Common myeloid progenitor, CD34-positive (primary cell): Measurements from ENCODE around the gene TNRC18.
A peak's percentile ranks its signal among the peaks of the same experiment; 100 is the strongest.

Source experiments
- CTCF ChIA-PET: fragments of 350-600 bp; sonication (Branson Sonifier 250); formaldehyde crosslinking; loops from one replicate; lab custom pipeline; 2021; ENCODE audit warnings: antibody characterized with exemption; lab: Charles Lee
- POLR2A ChIA-PET: fragments of 350-600 bp; sonication (Branson Sonifier 250); formaldehyde crosslinking; loops from one replicate; lab custom pipeline; 2021; ENCODE audit warnings: antibody characterized with exemption; lab: Charles Lee
- DNase-seq, 3 donors: peaks; one replicate each; pipeline versions ENCODE4 v3.0.0 to v3.0.0-alpha.2; 2013
- H3K27ac ChIP-seq, 2 experiments: 1 replicate in 1 of 2; 2 replicates in 1 of 2; pipeline ENCODE4 v1.7.0; 2013; ENCODE audit warnings: inconsistent platforms in 2 of 2, low read length in 2 of 2, mild to moderate bottlenecking in 2 of 2, low read depth in 1 of 2, moderate library complexity in 1 of 2; ENCODE audit not compliant: severe bottlenecking in 2 of 2, insufficient read depth in 1 of 2, poor library complexity in 1 of 2
- H3K27me3 ChIP-seq, 5 experiments: replicated peaks in 2 of 5; 1 replicate in 3 of 5; 2 replicates in 2 of 5; pipeline versions ENCODE4 v1.6.1 to v1.7.0; 2013; ENCODE audit warnings: low read length in 4 of 5, mild to moderate bottlenecking in 2 of 5, moderate library complexity in 2 of 5, inconsistent platforms in 1 of 5; ENCODE audit not compliant: insufficient read depth in 5 of 5, control insufficient read depth in 4 of 5
- H3K36me3 ChIP-seq, 4 experiments: 1 replicate in 2 of 4; 2 replicates in 2 of 4; pipeline versions ENCODE4 v1.6.1 to v1.7.0; 2013; ENCODE audit warnings: low read length in 3 of 4, control low read depth in 1 of 4, mild to moderate bottlenecking in 1 of 4; ENCODE audit not compliant: control insufficient read depth in 4 of 4, insufficient read depth in 4 of 4
- H3K4me1 ChIP-seq, 4 experiments: 1 replicate in 3 of 4; 2 replicates in 1 of 4; pipeline versions ENCODE4 v1.6.1 to v1.7.1; 2013; ENCODE audit warnings: low read length in 3 of 4, mild to moderate bottlenecking in 3 of 4, control low read depth in 1 of 4, inconsistent platforms in 1 of 4, moderate library complexity in 1 of 4; ENCODE audit not compliant: control insufficient read depth in 4 of 4, insufficient read depth in 4 of 4; ENCODE audit errors: control extremely low read depth in 1 of 4
- H3K4me3 ChIP-seq, 7 experiments: 1 replicate in 4 of 7; 2 replicates in 3 of 7; pipeline versions ENCODE4 v1.5.1 to v1.7.0; 2013; ENCODE audit warnings: mild to moderate bottlenecking in 7 of 7, low read length in 6 of 7, moderate library complexity in 6 of 7, inconsistent platforms in 2 of 7, low read depth in 2 of 7, control low read depth in 1 of 7; ENCODE audit not compliant: insufficient read depth in 4 of 7, control insufficient read depth in 1 of 7; ENCODE audit errors: extremely low read depth in 1 of 7
- H3K9me3 ChIP-seq, 5 experiments: 1 replicate in 4 of 5; 2 replicates in 1 of 5; pipeline versions ENCODE4 v1.6.1 to v1.7.1; 2013; ENCODE audit warnings: low read length in 4 of 5, mild to moderate bottlenecking in 2 of 5, inconsistent platforms in 1 of 5, low read depth in 1 of 5, moderate library complexity in 1 of 5; ENCODE audit not compliant: control insufficient read depth in 4 of 5, insufficient read depth in 2 of 5; ENCODE audit errors: control extremely low read depth in 1 of 5
- WGBS: methylation state at CpG from one replicate; pipeline ENCODE4 v1.1.5; 2013; ENCODE audit not compliant: insufficient coverage; 5-methylcytosine and 5-hydroxymethylcytosine counted together

The TNRC18 gene

GRCh38 chr7:5397736-5398135 is 25.9 kb downstream of the TNRC18 start:
- Histone ChIP-seq H3K27ac (peak overlapping the region; percentile 61 to 98), H3K27me3 (no peaks in the 10 kb centered on the region), H3K4me3 (peak overlapping the region in 1 of 7 experiments; percentile 28), H3K36me3 (peaks cover 2 to 38% (median 28%) of the 10 kb centered on the region in 4 experiments), H3K9me3 (no peaks in the 10 kb centered on the region), H3K4me1 (peaks cover 0 to 47% (median 42%) of the 10 kb centered on the region in 4 experiments)
- peak in 2 of 3 donors; percentile 55 to 56 for DNase-seq
- POLR2A ChIA-PET: interaction anchor here (1.5 to 1.7 kb wide), 4 partner anchors 15 to 60 kb away, joined by 3 to 19 read pairs (median 8); partner anchors contain the start of gene TNRC18
- CTCF ChIA-PET: interaction anchor here (0.7 to 4.9 kb wide), 6 partner anchors 11 to 79 kb away, joined by 3 to 34 read pairs (median 14); no protein-coding TSS in a partner anchor
- WGBS: 58% methylated on average over 4 of the region's 7 CpGs

GRCh38 chr7:5396999-5397663 is 26.5 kb downstream of the TNRC18 start:
- Histone ChIP-seq H3K4me1 (peaks cover 0 to 47% (median 42%) of the 10 kb centered on the region in 4 experiments), H3K27me3 (no peaks in the 10 kb centered on the region), H3K4me3 (peak overlapping the region in 6 of 7 experiments; percentile 39 to 88 (median 70)), H3K27ac (peak overlapping the region; percentile 97 to 98), H3K9me3 (no peaks in the 10 kb centered on the region), H3K36me3 (peaks cover 2 to 40% (median 30%) of the 10 kb centered on the region in 4 experiments)
- ChIA-PET POLR2A (interaction anchor here (0.7 to 1.7 kb wide), 10 partner anchors 10 to 60 kb away, joined by 3 to 19 read pairs (median 4); partner anchors contain the start of gene TNRC18), CTCF (interaction anchor here (1.0 to 4.9 kb wide), 13 partner anchors 8 to 107 kb away, joined by 3 to 34 read pairs (median 9); no protein-coding TSS in a partner anchor)
- 0% methylated on average over 24 of the region's 30 CpGs for WGBS
- DNase-seq: peak; percentile 99 to 100 (median 99)

- WGBS: 0% methylated on average over 1 of the region's 6 CpGs
- ChIA-PET CTCF (interaction anchor here (1.0 to 4.9 kb wide), 14 partner anchors 9 to 108 kb away, joined by 3 to 34 read pairs (median 9); no protein-coding TSS in a partner anchor), POLR2A (interaction anchor here (0.7 to 1.7 kb wide), 11 partner anchors 11 to 61 kb away, joined by 3 to 19 read pairs (median 4); partner anchors contain the start of gene TNRC18)
- Histone ChIP-seq H3K4me1 (peaks cover 0 to 47% (median 42%) of the 10 kb centered on the region in 4 experiments), H3K27ac (peak overlapping the region; percentile 97 to 98), H3K36me3 (peaks cover 2 to 45% (median 32%) of the 10 kb centered on the region in 4 experiments), H3K27me3 (no peaks in the 10 kb centered on the region), H3K9me3 (no peaks in the 10 kb centered on the region), H3K4me3 (peak overlapping the region in 6 of 7 experiments; percentile 39 to 88 (median 70))
- DNase-seq: peak; percentile 74 to 79 (median 75)
These were observed 27.1 kb downstream of the TNRC18 start for GRCh38 chr7:5396542-5396941.

GRCh38 chr7:5395246-5395645 is 28.4 kb downstream of the TNRC18 start:
- peak overlapping the region; percentile 54 to 84 for H3K27ac ChIP-seq
- H3K36me3 ChIP-seq: peaks cover 0 to 53% (median 36%) of the 10 kb centered on the region in 4 experiments
- H3K4me1 ChIP-seq: peaks cover 0 to 44% (median 40%) of the 10 kb centered on the region in 4 experiments
- no peaks in the 10 kb centered on the region for H3K27me3 ChIP-seq
- no peaks in the 10 kb centered on the region for H3K9me3 ChIP-seq
- no peak for DNase-seq
- CTCF ChIA-PET: interaction anchor here (2.4 to 4.7 kb wide), 5 partner anchors 12 to 82 kb away, joined by 9 to 34 read pairs (median 11); no protein-coding TSS in a partner anchor
- peak overlapping the region in 3 of 7 experiments; percentile 4 to 57 (median 28) for H3K4me3 ChIP-seq
- POLR2A ChIA-PET: no interaction called here
- WGBS: 51% methylated on average over 15 of the region's 15 CpGs

- POLR2A ChIA-PET: interaction anchor here (0.5 kb wide), 1 partner anchor 50 kb away, joined by 3 read pairs; no protein-coding TSS in a partner anchor
- Histone ChIP-seq H3K27ac (peak overlapping the region; percentile 54 to 84), H3K36me3 (peaks cover 0 to 57% (median 42%) of the 10 kb centered on the region in 4 experiments), H3K27me3 (no peaks in the 10 kb centered on the region), H3K4me3 (peak overlapping the region in 2 of 7 experiments; percentile 4 to 28), H3K9me3 (no peaks in the 10 kb centered on the region), H3K4me1 (peaks cover 0 to 44% (median 40%) of the 10 kb centered on the region in 4 experiments)
- 93% methylated on average over 25 of the region's 33 CpGs for WGBS
- CTCF ChIA-PET: interaction anchor here (0.7 to 4.7 kb wide), 8 partner anchors 11 to 81 kb away, joined by 3 to 34 read pairs (median 8); no protein-coding TSS in a partner anchor
- no peak for DNase-seq
These were observed 29.1 kb downstream of the TNRC18 start for GRCh38 chr7:5394264-5395105.

- no peaks in the 10 kb centered on the region for H3K27me3 ChIP-seq
- ChIA-PET CTCF (interaction anchor here (0.7 to 4.7 kb wide), 5 partner anchors 11 to 82 kb away, joined by 3 to 34 read pairs (median 6); no protein-coding TSS in a partner anchor), POLR2A (no interaction called here)
- H3K4me1 ChIP-seq: peaks cover 0 to 44% (median 39%) of the 10 kb centered on the region in 4 experiments
- H3K4me3 ChIP-seq: no peak overlapping the region
- no peak for DNase-seq
- 95% methylated on average over 6 of the region's 8 CpGs for WGBS
- peaks cover 0 to 60% (median 44%) of the 10 kb centered on the region in 4 experiments for H3K36me3 ChIP-seq
- peak overlapping the region in 1 of 2 experiments; percentile 84 for H3K27ac ChIP-seq
- no peaks in the 10 kb centered on the region for H3K9me3 ChIP-seq
These were observed 29.9 kb downstream of the TNRC18 start for GRCh38 chr7:5393748-5394147.
